K562 (cell line): Measurements from ENCODE around the gene TGM3. TPM values are rescaled to one million over a fixed set of nuclear protein-coding genes. Genes with fewer than 3 reads are reported as not detected.

Experiments used
- CREB1 ChIP-seq, 2 experiments: sonication (generic) in 1 of 2; formaldehyde crosslinking in 1 of 2; IDR thresholded peaks; 2 replicates each; pipeline versions ENCODE4 v1.6.1 to v1.8.0; 2012 to 2022; ENCODE audit warnings: inconsistent platforms in 1 of 2, mild to moderate bottlenecking in 1 of 2, missing genetic modification reagents in 1 of 2, moderate library complexity in 1 of 2
- CTBP1 ChIP-seq: fragments of 450-650 bp; IDR thresholded peaks from 2 replicates; pipeline ENCODE4 v1.6.1; 2016; ENCODE audit warnings: borderline replicate concordance
- LARP7 ChIP-seq: fragments of 450-650 bp; IDR thresholded peaks from 2 replicates; pipeline ENCODE4 v1.6.1; 2016
- NRF1 ChIP-seq, 2 experiments: fragments of 450-650 bp; IDR thresholded peaks in 1 of 2; conservative IDR thresholded peaks in 1 of 2; 2 replicates each; pipeline ENCODE4 v1.6.1; 2014; ENCODE audit warnings: mild to moderate bottlenecking in 2 of 2
- SMAD2 ChIP-seq: fragments of 150-350 bp; IDR thresholded peaks from 2 replicates; pipeline ENCODE4 v1.6.1; 2014; ENCODE audit warnings: low read depth, mild to moderate bottlenecking, low read length
- ZNF586 ChIP-seq: fragments of 450-650 bp; formaldehyde crosslinking; conservative IDR thresholded peaks from 2 replicates; pipeline ENCODE4 v1.4.0; 2020; ENCODE audit warnings: mild to moderate bottlenecking, moderate library complexity
- ZNF75A ChIP-seq: fragments of 450-650 bp; formaldehyde crosslinking; IDR thresholded peaks from 2 replicates; pipeline ENCODE4 v1.4.0; 2020; ENCODE audit warnings: mild to moderate bottlenecking
- ZZZ3 ChIP-seq: fragments of 450-650 bp; IDR thresholded peaks from 2 replicates; pipeline ENCODE4 v1.6.1; 2016; ENCODE audit warnings: antibody characterized with exemption, mild to moderate bottlenecking, moderate library complexity
- polyA plus RNA-seq, 8 experiments: library from polyadenylated mRNA; depleted of rRNA in 4 of 8; stranded (reverse) in 5 of 8; unstranded in 3 of 8; fragments of >200 nt; fragmentation: Nextera tagmentation in 2 of 8; fragmentation: Illumina TruSeq in 1 of 8; extraction: Ambion mirVana in 2 of 8; extraction: Trizol in 1 of 8; gene quantifications; 2 replicates each; pipeline versions ENCODE4 v1.2.1 to v1.2.3, GENCODE V29; 2011 to 2014; ENCODE audit warnings: inconsistent platforms in 1 of 8, missing spikeins in 1 of 8
- total RNA-seq, 7 experiments: library from RNA; depleted of rRNA in 6 of 7; stranded (reverse); fragments of >200 nt in 6 of 7; fragmentation: Illumina TruSeq in 2 of 7; extraction: Trizol in 2 of 7; gene quantifications; 2 replicates each; pipeline versions ENCODE4 v1.2.1 to v1.2.3, GENCODE V29; 2011 to 2021; ENCODE audit warnings: low replicate concordance in 1 of 7
- TF ChIP-seq, protein P1 (sequence below): fragments of 450-650 bp; formaldehyde crosslinking; IDR thresholded peaks from 2 replicates; pipeline ENCODE4 v1.4.0; 2020; ENCODE audit warnings: mild to moderate bottlenecking
- TF ChIP-seq, protein P2 (sequence below), 2 experiments: fragments of 450-650 bp in 1 of 2; IDR thresholded peaks; 2 replicates each; pipeline ENCODE4 v1.6.1; 2011 to 2017; ENCODE audit warnings: low read depth in 2 of 2, antibody characterized with exemption in 1 of 2, borderline replicate concordance in 1 of 2, low read length in 1 of 2, mild to moderate bottlenecking in 1 of 2, mixed read lengths in 1 of 2; ENCODE audit not compliant: control insufficient read depth in 1 of 2
- TF ChIP-seq, protein P3 (sequence below): fragments of 450-650 bp; IDR thresholded peaks from 2 replicates; pipeline ENCODE4 v1.6.1; 2016; ENCODE audit warnings: antibody characterized with exemption

Gene TGM3
- total and polyA plus RNA-seq, 9 of the 15 experiments (the other 6 are each of a cell fraction or from before 2014, with no cell fraction given): not detected

DNA sequence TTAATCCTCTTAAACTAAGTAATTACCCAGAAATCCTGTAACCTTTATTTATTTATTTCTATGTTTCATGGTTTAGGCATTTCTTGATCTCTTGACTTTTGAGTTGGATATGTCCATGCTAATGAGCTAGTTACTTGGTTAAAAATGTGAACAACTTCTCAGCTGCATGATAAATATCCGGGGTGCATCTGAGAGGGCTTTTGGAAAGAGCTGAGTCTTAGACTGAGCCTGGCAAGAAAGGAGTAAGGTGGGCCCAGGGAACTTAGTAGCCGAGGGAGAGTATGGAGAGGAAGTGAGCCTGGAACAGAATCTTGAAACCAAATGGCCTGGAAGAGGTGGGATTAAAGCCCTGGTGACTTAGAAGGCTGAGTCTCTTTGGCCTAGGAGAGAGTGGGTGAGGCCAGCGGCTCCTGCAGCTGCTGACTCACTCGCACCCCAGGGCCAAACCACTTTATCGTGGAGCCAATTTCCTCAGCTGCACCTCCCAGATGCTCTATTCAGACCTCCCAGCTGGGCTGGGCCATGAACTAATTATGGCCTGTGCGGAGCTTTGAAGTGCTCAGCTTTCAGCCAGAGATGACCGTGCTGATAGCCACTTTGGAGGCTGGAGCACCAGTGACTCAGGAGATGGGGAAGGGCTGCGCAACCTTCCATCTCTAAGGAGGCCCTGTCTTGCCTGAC is 19.1 kb downstream of the TGM3 start (continued):
- TF ChIP-seq NRF1 (conservative IDR thresholded peaks at IDR 0.05 in 1 of 2, IDR thresholded peaks at IDR 0.05 in 1 of 2) (peak; percentile 85 to 88), CTBP1 (peak; percentile 97), ZZZ3 (no peak), CREB1 (IDR thresholded peaks at IDR 0.05) (no peak), CREB1 (CRISPR knock-in tag; IDR thresholded peaks at IDR 0.05) (no peak), ZNF586 (CRISPR knock-in tag) (no peak), ZNF75A (no peak), SMAD2 (no peak), LARP7 (no peak)
- TF ChIP-seq, protein P1, sequence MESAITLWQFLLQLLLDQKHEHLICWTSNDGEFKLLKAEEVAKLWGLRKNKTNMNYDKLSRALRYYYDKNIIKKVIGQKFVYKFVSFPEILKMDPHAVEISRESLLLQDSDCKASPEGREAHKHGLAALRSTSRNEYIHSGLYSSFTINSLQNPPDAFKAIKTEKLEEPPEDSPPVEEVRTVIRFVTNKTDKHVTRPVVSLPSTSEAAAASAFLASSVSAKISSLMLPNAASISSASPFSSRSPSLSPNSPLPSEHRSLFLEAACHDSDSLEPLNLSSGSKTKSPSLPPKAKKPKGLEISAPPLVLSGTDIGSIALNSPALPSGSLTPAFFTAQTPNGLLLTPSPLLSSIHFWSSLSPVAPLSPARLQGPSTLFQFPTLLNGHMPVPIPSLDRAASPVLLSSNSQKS (CRISPR knock-in tag): no peak
- TF ChIP-seq, protein P2, sequence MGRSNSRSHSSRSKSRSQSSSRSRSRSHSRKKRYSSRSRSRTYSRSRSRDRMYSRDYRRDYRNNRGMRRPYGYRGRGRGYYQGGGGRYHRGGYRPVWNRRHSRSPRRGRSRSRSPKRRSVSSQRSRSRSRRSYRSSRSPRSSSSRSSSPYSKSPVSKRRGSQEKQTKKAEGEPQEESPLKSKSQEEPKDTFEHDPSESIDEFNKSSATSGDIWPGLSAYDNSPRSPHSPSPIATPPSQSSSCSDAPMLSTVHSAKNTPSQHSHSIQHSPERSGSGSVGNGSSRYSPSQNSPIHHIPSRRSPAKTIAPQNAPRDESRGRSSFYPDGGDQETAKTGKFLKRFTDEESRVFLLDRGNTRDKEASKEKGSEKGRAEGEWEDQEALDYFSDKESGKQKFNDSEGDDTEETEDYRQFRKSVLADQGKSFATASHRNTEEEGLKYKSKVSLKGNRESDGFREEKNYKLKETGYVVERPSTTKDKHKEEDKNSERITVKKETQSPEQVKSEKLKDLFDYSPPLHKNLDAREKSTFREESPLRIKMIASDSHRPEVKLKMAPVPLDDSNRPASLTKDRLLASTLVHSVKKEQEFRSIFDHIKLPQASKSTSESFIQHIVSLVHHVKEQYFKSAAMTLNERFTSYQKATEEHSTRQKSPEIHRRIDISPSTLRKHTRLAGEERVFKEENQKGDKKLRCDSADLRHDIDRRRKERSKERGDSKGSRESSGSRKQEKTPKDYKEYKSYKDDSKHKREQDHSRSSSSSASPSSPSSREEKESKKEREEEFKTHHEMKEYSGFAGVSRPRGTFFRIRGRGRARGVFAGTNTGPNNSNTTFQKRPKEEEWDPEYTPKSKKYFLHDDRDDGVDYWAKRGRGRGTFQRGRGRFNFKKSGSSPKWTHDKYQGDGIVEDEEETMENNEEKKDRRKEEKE (IDR thresholded peaks at IDR 0.05; ENCODE audit: borderline replicate concordance in 1 of 2, control insufficient read depth in 1 of 2, low read depth in 2 of 2, low read length in 1 of 2): no peak
- TF ChIP-seq, protein P3, sequence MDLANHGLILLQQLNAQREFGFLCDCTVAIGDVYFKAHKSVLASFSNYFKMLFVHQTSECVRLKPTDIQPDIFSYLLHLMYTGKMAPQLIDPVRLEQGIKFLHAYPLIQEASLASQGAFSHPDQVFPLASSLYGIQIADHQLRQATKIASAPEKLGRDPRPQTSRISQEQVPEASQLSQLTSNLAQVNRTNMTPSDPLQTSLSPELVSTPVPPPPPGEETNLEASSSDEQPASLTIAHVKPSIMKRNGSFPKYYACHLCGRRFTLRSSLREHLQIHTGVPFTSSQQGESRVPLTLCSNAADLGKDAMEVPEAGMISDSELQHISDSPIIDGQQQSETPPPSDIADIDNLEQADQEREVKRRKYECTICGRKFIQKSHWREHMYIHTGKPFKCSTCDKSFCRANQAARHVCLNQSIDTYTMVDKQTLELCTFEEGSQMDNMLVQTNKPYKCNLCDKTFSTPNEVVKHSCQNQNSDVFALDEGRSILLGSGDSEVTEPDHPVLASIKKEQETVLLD: no peak
- TF ChIP-seq, all 486 proteins: peak for 114
